ENCODE measurements around the gene MCM5. TPM values are rescaled to one million over a fixed set of nuclear protein-coding genes. Genes with fewer than 3 reads are reported as not detected.

MCM5 gene
- total RNA-seq, 1 experiment from 2014 or later = 177 TPM

DNA sequence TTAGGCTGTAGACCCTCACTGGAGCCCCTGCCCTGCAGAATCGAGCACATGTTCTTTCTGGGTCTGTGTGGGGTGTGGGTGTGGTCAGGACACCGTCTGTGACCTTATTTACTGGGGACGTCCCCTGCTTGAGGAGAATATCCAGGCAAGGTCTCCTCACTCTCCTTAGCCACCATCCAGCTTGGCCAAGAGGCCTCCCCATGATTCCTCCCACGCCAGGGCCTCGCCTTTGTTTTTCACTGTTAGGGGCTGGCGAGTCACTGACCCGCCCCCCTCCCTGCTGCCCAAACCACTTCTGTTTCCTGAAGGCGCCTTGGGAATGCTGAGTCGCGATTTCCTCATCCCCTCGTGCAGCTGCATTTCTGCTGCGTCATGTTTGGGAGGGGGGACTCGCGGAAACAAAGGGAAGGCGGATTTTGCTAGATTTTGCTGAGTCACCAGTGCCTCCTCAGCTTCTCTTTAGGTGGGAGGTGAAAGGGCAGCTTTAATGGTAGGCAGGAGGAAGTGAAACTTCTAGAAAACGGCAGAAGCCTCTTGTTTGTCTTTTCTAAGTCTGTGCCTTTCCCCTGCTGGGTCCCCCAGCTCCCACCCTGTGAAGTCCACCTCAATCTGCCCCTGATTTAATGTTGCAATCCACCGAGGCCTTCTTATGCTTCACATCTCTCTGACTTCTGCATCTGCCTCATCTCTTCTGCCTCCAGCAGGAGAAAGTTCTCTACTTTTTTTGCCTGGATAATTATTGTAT is 23.0 kb upstream of the MCM5 start:
- DNase-seq (ENCODE audit: low read depth) = peak; percentile 100
- in situ Hi-C loops (cut with HindIII; ENCODE audit: low pct_unique_long_range_greater_than_20kb, low sequenced_read_pairs) = no loop called here

DNA sequence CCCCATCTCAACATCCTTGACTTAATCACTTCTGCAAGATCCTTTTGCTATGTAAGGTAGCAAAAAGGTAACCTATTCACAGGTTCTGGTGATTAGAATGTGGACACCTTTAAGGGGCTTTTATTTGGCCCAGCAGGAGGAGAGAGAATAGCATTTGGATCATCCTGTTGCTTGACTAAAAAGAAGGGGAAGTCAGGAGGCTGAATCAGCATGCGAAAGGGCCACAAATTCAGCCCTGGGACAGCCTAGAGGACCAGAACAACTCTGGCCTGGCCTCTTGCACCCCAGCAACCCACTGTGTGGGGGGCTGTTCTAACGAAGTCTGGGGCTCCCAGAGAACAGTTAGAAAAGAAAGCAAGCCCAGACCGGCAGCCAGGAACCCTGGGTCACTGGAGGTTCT is 22.2 kb upstream of the MCM5 start:
- DNase-seq (ENCODE audit: low read depth) = no peak
- in situ Hi-C loops (cut with HindIII; ENCODE audit: low pct_unique_long_range_greater_than_20kb, low sequenced_read_pairs) = no loop called here

DNA sequence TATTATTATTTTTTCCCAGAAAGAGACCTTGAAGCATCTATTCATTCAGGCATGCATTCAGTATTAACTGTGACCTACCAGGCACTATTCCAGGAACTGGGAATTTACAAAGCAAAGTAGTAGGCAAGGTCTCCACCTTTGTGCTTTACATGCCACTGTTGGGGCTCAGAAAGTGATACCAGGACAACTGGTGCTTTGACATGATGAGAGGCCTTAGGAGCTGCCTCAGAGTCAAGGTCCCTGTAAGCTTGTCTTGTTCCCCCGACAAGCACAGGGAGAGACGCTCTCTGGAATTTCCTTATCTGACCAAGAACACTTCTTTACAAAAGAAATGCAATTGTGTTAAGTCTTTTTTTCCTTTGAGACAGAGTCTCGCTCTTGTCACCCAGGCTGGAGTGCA is 21.3 kb upstream of the MCM5 start:
- in situ Hi-C loops (cut with HindIII; ENCODE audit: low pct_unique_long_range_greater_than_20kb, low sequenced_read_pairs) = no loop called here

DNA sequence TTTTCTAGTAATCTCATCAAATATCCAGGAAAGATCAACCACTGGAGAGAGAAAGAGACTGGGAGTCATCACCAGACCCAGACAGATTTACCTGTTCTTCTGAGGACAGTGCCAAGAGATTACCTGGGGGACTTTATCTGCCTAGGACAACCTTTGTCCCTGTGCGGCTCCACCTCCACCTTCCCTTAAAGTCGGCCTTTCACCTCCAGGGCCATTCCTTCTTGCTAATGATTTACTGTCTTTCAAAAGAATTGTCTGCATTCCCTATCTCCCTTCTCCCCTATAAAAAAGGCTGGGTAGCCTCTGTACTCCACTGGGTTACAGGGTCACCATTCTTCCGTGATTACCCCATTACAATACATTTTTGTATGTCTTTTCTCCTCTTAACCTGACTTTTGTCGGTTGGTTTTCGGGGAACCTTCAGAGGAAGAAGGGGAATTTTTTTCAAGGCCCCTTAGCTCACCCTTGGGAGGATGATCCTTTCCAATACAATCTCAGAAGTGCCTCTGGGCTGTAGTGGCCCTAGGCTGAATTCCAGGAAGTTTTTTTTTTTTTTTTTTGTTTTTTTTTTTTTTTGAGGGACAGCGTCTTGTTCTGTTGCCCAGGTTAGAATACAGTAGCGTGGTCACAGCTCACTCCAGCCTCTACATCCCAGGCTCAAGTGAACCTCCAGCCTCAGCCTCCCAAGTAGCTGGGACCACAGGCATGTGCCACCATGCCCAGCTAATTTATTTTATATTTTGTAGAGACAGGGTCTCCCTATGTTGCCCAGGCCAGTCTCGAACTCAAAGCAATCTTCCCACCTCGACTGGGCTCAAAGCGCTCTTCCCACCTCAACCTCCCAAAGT is 20.6 kb upstream of the MCM5 start:
- no peak for DNase-seq (ENCODE audit: low read depth)
- in situ Hi-C loops (cut with HindIII; ENCODE audit: low pct_unique_long_range_greater_than_20kb, low sequenced_read_pairs) = no loop called here

More for the DNA sequence above, 21.3 kb upstream of the MCM5 start:
- no peak for DNase-seq (ENCODE audit: low read depth)

DNA sequence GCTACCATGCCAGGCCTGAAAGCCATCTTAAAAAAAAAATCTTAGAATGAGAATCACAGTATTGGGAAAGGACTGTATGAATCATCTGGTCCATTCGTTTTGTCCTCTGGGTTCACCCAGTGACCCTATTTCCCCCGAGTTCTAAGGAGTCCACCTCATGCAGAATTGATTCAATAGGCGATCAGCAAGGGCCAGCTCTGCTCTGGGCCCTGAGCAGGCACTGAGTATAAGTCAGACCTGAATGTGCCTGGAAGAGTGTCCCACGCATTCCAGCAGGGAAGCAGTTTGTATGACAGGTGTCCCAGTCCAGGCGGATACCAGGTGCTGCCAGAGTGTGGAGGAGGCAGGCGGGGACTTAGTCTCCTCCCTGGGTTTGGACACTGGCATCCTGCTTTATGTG is 19.9 kb upstream of the MCM5 start:
- in situ Hi-C loops (cut with HindIII; ENCODE audit: low pct_unique_long_range_greater_than_20kb, low sequenced_read_pairs) = no loop called here
- no peak for DNase-seq (ENCODE audit: low read depth)

DNA sequence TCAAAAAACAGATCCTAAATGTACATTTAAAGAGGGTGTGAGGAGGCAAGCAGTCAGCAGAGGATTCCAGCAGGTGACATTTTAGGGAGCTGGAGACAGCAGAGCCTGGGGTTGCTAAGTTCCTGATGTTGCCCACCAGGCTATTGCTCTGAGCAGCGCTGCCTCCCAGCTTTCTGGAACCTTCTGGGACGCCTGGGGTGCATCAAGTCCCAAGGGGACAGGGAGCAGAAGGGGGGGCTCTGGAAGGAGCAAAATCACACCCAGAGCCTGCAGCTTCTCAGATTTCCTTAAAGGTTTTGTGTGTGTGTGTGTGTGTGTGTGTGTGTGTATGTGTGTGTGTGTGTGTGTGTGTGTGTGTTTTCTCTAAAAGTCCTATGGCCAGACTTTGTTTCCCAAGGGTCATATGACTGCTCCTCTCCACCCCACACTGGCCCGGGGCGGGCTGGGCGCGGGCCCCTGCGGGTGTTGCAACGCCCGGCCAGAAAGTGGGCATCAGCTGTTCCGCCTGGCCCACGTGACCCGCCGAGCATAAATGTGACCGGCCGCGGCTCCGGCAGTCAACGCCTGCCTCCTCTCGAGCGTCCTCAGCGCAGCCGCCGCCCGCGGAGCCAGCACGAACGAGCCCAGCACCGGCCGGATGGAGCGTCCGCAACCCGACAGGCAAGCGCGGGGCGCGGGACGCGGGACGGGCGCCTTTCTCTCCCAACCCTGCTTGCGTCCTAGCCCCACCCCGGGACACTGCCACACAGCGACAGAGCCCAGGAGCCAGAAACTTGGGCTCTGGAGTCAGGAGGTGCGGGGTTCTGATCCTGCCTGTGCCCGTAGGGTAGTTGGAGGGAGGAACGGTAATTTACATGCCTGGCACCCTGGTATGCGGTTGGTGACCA is 19.2 kb upstream of the MCM5 start, which contains the start of gene HMOX1:
Gene HMOX1, plus strand, starts transcription at position 560 of the 887 bp plus-strand sequence. Its CDS starts 78 bp downstream, at position 638.
- in situ Hi-C loops (cut with HindIII; ENCODE audit: low pct_unique_long_range_greater_than_20kb, low sequenced_read_pairs) = no loop called here

DNA sequence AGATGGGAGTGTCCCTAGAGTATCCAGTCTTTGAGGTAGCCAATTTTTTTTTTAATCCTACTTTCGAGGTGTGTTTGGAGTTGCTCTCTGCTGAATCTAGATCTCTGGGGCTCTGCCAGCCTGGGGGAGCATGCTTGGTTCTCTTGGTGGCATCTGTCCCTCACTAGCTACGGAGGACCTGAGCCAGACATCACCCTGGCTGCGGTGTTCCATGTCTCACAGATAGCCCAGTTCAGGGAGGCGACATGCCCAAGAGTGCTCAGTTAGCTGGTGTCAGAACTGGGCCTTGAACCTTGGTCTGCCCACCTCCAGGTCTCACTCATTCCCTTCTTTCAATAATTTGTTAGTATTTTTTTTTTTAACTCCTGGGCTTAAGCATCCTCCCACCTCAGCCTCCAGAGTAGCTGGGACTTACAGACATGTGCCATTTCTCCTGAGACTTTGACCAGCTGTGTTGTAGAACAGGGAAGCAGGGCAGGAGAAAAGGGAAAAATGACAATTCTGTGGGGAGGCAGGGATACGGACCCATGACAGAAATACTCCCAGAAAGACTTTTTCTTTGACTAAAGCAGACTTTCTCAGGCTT is 18.4 kb upstream of the MCM5 start:
- no peak for DNase-seq (ENCODE audit: low read depth)
- in situ Hi-C loops (cut with HindIII; ENCODE audit: low pct_unique_long_range_greater_than_20kb, low sequenced_read_pairs) = no loop called here

More for the DNA sequence above, 19.2 kb upstream of the MCM5 start, which contains the start of gene HMOX1:
- peak; percentile 92 for DNase-seq (ENCODE audit: low read depth)

DNA sequence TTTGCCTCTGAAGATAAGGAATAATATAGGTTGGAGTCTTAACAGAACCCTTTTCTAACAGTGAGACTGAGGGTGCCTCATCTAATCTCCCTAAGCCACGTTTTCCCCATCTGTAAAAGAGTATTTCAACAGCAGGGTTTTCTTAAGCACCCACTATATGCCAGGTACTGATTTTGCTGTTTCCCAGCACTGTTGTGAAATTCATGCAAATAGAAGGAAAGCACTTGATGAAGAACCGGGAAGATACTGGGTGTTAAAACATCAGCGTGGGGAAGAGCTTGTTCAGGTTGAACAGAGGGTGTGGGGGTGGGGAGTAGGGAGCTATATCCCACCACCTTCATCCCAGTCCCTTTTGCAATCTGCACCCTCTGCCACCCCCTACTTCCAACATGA is 16.3 kb upstream of the MCM5 start:
- in situ Hi-C loops (cut with HindIII; ENCODE audit: low pct_unique_long_range_greater_than_20kb, low sequenced_read_pairs) = no loop called here
- DNase-seq (ENCODE audit: low read depth) = no peak

DNA sequence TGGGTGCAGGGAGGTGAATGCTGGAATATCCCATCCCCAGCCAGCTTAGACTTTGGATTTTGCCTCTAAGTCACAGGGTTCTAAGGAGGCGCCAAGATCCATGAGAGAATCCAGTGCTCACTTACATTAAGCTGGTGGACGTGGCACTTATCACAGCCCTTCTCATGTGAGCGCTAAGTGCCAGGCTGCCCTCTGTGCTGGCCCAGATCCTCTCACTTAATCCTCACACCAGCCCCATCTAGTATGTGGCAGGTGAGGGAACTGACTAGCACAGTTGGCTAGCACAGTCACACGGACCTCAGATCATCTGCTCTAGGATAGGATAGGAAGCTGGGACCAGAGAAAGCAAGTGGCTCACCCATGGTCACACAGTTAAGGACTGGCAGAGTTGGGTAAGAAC is 15.4 kb upstream of the MCM5 start:
- in situ Hi-C loops (cut with HindIII; ENCODE audit: low pct_unique_long_range_greater_than_20kb, low sequenced_read_pairs) = no loop called here
- no peak for DNase-seq (ENCODE audit: low read depth)

DNA sequence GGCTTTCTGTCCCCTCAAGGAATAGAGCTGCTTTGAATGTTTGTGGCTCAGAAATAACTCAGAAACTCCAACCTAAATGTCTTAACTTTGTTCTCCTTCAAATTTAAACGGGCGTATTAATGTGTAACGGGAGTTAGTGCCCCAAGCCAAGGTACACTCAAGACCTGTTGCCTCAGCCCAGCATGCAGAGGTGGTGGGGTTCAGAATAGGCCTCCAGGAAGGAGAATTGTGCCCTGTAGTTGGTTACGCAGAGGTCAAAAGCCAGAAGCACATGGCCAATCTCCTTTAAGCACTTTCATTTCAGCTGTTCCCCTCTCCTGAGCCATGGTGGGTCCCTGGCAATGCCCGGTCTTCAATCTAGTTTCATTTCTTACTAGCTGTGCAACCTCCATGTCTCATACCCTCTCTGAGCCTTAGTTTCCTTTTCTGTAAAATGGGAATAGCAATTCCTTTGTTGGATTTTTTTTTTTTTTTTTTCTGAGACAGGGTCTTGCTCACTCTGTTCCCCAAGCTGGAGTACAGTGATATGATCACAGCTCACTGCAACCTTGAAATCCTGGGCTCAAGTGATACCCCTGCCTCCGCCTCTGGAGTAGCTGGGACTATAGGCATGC is 14.9 kb upstream of the MCM5 start:
- DNase-seq (ENCODE audit: low read depth) = no peak
- in situ Hi-C loops (cut with HindIII; ENCODE audit: low pct_unique_long_range_greater_than_20kb, low sequenced_read_pairs) = no loop called here

DNA sequence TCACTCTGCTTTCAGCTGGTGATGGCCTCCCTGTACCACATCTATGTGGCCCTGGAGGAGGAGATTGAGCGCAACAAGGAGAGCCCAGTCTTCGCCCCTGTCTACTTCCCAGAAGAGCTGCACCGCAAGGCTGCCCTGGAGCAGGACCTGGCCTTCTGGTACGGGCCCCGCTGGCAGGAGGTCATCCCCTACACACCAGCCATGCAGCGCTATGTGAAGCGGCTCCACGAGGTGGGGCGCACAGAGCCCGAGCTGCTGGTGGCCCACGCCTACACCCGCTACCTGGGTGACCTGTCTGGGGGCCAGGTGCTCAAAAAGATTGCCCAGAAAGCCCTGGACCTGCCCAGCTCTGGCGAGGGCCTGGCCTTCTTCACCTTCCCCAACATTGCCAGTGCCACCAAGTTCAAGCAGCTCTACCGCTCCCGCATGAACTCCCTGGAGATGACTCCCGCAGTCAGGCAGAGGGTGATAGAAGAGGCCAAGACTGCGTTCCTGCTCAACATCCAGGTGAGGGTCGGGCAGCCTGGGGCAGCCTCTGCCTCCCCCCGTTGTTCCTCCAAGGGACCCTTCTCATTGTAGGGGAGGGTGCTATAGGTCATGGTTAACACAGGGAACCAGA is 13.2 kb upstream of the MCM5 start:
- in situ Hi-C loops (cut with HindIII; ENCODE audit: low pct_unique_long_range_greater_than_20kb, low sequenced_read_pairs) = no loop called here
- DNase-seq (ENCODE audit: low read depth) = no peak

DNA sequence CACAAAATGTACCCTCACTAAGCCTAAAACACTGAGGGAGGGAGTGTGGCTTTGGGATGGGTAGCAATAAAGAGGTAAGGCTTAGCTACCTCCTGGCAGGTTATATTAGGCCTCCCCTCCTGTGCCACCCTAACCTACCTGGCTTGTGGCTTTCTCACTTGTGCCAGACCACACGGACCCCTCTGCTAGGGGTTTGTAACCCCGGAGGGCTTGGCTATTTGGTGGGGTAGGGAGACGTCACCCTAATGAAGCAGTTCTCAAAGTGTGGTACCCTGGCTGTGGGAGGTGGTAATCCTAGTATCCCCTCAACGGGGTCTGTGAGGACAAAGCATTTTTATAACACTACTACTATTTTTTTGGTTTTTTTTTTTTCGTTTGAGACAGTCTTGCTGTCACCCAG is 9.0 kb upstream of the MCM5 start:
- no peak for DNase-seq (ENCODE audit: low read depth)
- in situ Hi-C loops (cut with HindIII; ENCODE audit: low pct_unique_long_range_greater_than_20kb, low sequenced_read_pairs) = no loop called here

DNA sequence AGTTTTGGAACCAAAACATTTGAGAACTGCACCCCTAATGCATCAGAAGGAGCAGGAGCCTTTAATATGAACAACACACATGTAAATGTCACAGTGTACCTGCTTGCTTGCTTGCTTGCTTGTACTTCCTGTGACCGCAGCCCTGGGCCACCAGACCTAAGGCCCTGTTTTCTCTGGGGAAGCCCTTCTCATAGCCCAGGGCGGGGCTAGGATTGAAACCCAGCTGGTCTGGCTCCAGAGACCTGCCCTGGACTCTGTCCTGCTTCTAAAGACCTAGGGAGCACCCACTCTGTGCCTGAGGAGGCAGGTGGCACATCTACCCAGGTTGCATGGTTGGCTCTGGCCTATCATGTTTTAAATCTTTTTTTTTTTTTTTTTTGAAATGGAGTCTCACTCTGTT is 7.6 kb upstream of the MCM5 start:
- in situ Hi-C loops (cut with HindIII; ENCODE audit: low pct_unique_long_range_greater_than_20kb, low sequenced_read_pairs) = no loop called here
- no peak for DNase-seq (ENCODE audit: low read depth)

DNA sequence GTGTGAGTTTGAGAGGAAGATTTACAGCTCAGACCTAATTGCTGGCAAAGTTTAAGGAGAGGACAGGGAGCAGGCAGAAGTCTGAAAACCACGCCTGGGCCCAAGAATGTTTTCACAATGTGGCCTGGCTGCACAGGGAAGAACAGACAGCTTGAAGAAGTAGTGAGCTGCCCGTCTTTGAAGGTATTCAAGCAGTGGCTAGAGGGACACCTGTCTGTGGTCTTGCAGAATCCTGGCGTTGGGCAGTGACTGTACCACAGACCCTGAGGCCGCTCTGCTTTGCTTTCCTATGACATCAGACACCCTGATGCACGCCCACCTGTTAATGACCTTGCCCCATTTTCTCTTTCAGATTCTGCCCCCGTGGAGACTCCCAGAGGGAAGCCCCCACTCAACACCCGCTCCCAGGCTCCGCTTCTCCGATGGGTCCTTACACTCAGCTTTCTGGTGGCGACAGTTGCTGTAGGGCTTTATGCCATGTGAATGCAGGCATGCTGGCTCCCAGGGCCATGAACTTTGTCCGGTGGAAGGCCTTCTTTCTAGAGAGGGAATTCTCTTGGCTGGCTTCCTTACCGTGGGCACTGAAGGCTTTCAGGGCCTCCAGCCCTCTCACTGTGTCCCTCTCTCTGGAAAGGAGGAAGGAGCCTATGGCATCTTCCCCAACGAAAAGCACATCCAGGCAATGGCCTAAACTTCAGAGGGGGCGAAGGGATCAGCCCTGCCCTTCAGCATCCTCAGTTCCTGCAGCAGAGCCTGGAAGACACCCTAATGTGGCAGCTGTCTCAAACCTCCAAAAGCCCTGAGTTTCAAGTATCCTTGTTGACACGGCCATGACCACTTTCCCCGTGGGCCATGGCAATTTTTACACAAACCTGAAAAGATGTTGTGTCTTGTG is 6.6 kb upstream of the MCM5 start:
- in situ Hi-C loops (cut with HindIII; ENCODE audit: low pct_unique_long_range_greater_than_20kb, low sequenced_read_pairs) = no loop called here
- no peak for DNase-seq (ENCODE audit: low read depth)

DNA sequence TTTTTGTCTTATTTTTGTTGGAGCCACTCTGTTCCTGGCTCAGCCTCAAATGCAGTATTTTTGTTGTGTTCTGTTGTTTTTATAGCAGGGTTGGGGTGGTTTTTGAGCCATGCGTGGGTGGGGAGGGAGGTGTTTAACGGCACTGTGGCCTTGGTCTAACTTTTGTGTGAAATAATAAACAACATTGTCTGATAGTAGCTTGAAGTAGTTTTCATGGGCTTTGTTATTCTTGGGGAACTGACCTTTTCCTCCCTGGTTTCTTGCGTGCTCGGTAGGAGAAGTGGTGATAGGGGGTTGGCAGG is 6.0 kb upstream of the MCM5 start:
- in situ Hi-C loops (cut with HindIII; ENCODE audit: low pct_unique_long_range_greater_than_20kb, low sequenced_read_pairs) = no loop called here
- DNase-seq (ENCODE audit: low read depth) = no peak

DNA sequence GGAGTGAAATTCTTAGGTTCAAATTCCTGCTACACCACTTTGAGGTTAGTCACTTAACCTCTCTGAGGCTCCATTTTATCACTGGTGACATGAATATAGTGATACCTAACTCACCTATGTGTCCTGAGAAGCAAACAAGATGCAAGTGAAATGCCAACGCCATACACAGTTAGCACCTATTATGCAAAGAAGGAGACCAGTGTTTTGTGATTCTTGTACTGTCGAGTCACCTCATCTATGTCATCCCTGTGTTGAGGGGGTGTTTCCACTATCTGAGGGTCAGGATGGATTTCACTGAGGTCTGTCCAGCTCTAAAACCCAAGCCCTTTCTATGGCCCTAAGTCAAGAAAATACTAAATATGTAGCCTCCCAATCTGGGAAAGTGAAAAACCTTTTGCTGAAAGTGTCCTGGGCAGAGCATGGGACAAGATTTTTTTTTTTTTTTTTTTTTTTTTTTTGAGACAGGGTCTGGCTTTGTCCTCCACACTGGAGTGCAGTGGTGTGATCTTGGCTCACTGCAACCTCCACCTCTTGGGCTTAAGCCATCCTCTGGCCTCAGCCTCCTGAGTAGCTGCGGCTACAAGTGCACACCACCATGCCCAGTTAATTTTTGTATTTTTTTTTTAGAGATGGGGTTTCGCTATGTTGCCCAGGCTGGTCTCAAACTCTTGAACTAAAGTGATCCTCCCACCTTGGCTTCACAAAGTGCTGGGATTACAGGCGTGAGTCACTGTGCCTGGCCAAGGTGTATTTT is 5.0 kb upstream of the MCM5 start:
- in situ Hi-C loops (cut with HindIII; ENCODE audit: low pct_unique_long_range_greater_than_20kb, low sequenced_read_pairs) = no loop called here
- no peak for DNase-seq (ENCODE audit: low read depth)
